ENCODE measurements around the gene ZNF837. TPM values are rescaled to one million over a fixed set of nuclear protein-coding genes. Genes with fewer than 3 reads are reported as not detected.

ZNF837 gene
- total and polyA plus RNA-seq, 2 of the 13 experiments (the other 11 are each of a cell fraction or from before 2014, with no cell fraction given) = 0.29 to 1.3 TPM

- no peak for TF ChIP-seq DMTF1 (CRISPR knock-in tag; IDR thresholded peaks at IDR 0.05)
- TF ChIP-seq RBM22 (optimal IDR thresholded peaks at IDR 0.05; ENCODE audit: low read length) = peak; percentile 100
- no peak for TF ChIP-seq NFKBIZ (CRISPR knock-in tag; IDR thresholded peaks at IDR 0.05)
- no peak for TF ChIP-seq ARHGAP35 (CRISPR knock-in tag; IDR thresholded peaks at IDR 0.05; ENCODE audit: borderline replicate concordance)
- TF ChIP-seq FOXK2 (IDR thresholded peaks at IDR 0.05) = no peak
- TF ChIP-seq ZSCAN20 (CRISPR knock-in tag; IDR thresholded peaks at IDR 0.05; ENCODE audit: borderline replicate concordance) = 0 out of 2 replicates have a peak, but pooled peaks have one; percentile 43
- 0 out of 2 replicates have a peak, but pooled peaks have one; percentile 33 for TF ChIP-seq ZNF761 (CRISPR knock-in tag; conservative IDR thresholded peaks at IDR 0.05)
- no peak for TF ChIP-seq ZNF142 (CRISPR knock-in tag; IDR thresholded peaks at IDR 0.05)
- peak; percentile 72; the same call in 1 of the 2 replicates for TF ChIP-seq ZNF605 (CRISPR knock-in tag; IDR thresholded peaks at IDR 0.05)
- peak; percentile 40; the same call in 1 of the 2 replicates for TF ChIP-seq ZNF572 (CRISPR knock-in tag; IDR thresholded peaks at IDR 0.05)
- TF ChIP-seq ZNF335 (CRISPR knock-in tag; IDR thresholded peaks at IDR 0.05) = peak; percentile 54; the same call in 1 of the 2 replicates
- no peak for TF ChIP-seq MYNN (CRISPR knock-in tag; IDR thresholded peaks at IDR 0.05; ENCODE audit: low read depth)
- no peak for TF ChIP-seq ZFYVE20 (CRISPR knock-in tag; IDR thresholded peaks at IDR 0.05; ENCODE audit: borderline replicate concordance, low read depth)
- no peak for TF ChIP-seq CC2D1A (CRISPR knock-in tag; IDR thresholded peaks at IDR 0.05)
- no peak for TF ChIP-seq ZNF770 (CRISPR knock-in tag; IDR thresholded peaks at IDR 0.05)
- TF ChIP-seq HOMEZ (CRISPR knock-in tag; IDR thresholded peaks at IDR 0.05; ENCODE audit: low read depth) = no peak
- no peak for TF ChIP-seq NCOR1 (IDR thresholded peaks at IDR 0.05; ENCODE audit: borderline replicate concordance, low read length)
Measured at GRCh38 chr19:58400916-58401839, 20.3 kb upstream of the ZNF837 start (continued).
